ENCODE data around the gene SMCHD1.
"Not testable (repeated sequence)": the region's sequence is repeated elsewhere in the genome, so short reads cannot be mapped to it uniquely, and the experiment has no call there.

Gene SMCHD1

DNA sequence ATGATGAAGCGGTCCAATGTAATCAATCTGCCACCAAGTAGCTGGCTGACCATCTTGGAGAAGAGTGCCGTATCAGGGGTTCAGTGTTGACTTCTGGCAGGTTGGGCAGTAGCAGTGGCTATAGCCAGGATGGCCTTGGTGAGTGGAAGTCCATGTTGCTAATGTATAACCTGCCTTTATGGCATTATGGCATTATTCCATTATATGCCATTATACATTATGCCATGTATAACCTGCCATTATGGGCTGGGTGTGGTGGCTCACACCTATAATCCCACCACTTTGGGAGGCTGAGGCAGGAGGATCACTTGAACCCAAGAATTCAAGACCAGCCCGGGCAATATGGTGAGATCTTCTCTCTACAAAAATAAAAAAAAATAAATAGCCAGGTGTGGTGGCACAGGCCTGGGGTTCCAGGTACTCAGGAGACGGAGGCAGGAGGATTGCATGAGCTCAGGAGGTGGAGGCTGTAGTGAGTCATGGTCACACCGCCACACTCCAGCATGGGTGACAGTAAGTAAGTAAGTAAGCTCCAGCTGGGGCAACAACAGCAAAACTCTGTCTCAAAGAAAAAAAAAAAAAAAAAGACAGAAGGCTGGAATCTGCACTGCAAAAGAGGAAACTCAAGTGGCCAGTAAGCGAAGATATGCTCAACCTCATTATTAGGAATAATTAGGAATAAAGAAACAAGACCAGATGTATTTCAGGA, 166.8 kb downstream of the SMCHD1 start:
- no peak overlapping the region for H3K27ac ChIP-seq
- TF ChIP-seq, protein P1, sequence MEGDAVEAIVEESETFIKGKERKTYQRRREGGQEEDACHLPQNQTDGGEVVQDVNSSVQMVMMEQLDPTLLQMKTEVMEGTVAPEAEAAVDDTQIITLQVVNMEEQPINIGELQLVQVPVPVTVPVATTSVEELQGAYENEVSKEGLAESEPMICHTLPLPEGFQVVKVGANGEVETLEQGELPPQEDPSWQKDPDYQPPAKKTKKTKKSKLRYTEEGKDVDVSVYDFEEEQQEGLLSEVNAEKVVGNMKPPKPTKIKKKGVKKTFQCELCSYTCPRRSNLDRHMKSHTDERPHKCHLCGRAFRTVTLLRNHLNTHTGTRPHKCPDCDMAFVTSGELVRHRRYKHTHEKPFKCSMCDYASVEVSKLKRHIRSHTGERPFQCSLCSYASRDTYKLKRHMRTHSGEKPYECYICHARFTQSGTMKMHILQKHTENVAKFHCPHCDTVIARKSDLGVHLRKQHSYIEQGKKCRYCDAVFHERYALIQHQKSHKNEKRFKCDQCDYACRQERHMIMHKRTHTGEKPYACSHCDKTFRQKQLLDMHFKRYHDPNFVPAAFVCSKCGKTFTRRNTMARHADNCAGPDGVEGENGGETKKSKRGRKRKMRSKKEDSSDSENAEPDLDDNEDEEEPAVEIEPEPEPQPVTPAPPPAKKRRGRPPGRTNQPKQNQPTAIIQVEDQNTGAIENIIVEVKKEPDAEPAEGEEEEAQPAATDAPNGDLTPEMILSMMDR (conservative IDR thresholded peaks at IDR 0.05), result no peak
- no peak for TF ChIP-seq ZFX (IDR thresholded peaks at IDR 0.05)

- no peak overlapping the region for H3K27ac ChIP-seq
- TF ChIP-seq ZFX (IDR thresholded peaks at IDR 0.05), result no peak
- TF ChIP-seq, protein P1 (conservative IDR thresholded peaks at IDR 0.05), result no peak
Observed at GRCh38 chr18:2823202-2823601, 167.7 kb downstream of the SMCHD1 start.

DNA sequence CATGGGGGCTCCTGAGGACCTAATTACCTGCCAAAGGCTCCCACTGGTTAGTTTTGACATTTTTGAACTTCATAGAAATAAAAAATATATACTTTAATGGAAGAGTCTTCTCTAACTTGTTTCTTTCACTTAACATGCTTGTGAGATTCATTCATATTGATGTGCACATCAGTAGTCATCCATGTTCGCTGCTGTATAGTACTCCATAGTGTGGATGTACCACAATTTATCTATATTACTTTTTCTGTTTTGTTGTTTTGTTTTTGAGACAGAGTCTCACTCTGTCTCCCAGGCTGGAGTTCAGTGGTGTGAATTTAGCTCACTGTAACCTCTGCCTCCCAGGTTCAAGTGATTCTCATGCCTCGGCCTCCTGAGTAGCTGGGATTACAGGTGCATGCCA, 168.4 kb downstream of the SMCHD1 start:
- TF ChIP-seq, protein P1 (conservative IDR thresholded peaks at IDR 0.05), result no peak
- no peak for TF ChIP-seq ZFX (IDR thresholded peaks at IDR 0.05)
- H3K27ac ChIP-seq, result no peak overlapping the region

DNA sequence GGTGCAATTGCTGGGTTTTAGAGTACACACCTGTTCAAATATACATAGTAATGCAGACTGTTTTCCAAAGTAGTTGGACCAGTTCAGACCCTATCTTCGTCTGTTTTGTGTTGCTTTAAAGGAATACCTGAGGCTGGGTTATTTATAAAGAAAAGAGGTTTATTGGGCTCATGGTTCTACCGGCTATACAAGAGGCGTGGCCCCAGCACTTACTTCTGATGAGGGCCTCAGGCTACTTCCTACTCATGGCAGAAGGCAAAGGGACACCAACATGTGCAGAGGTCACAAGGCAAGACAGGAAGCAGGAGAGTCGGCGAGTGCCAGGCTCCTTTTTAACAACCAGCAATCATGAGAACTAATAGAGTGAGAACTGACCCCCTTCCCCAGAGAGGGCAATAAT, 169.3 kb downstream of the SMCHD1 start:
- TF ChIP-seq ZFX (IDR thresholded peaks at IDR 0.05), result no peak
- TF ChIP-seq, protein P1 (conservative IDR thresholded peaks at IDR 0.05), result no peak

GRCh38 chr18:2825613-2826175, 170.2 kb downstream of the SMCHD1 start:
- H3K27ac ChIP-seq, result no peak overlapping the region
- no peak for TF ChIP-seq ZFX (IDR thresholded peaks at IDR 0.05)
- TF ChIP-seq, protein P1 (conservative IDR thresholded peaks at IDR 0.05), result no peak

More for the DNA sequence above, 169.3 kb downstream of the SMCHD1 start:
- H3K27ac ChIP-seq, result no peak overlapping the region

DNA sequence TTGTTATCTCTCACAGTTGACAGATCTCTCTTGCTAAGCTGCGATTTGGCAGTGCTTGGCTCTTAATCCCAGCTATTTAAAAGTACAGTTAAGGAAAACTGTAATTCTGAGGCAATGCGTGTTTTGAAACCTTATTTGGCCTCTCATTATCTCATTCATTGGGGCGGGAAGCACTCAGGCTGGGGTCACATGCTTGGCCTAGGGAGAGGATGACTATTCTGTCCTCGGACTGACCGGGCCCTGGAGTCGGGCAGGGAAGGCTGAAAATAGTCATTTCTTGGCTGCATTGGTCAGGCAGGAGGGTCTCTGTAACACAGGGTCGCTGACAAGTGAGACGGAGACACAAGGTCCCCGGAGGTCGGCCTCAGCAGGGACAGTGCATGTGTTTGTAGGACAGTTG, 171.1 kb downstream of the SMCHD1 start:
- TF ChIP-seq, protein P1 (conservative IDR thresholded peaks at IDR 0.05), result no peak
- no peak for TF ChIP-seq ZFX (IDR thresholded peaks at IDR 0.05)

DNA sequence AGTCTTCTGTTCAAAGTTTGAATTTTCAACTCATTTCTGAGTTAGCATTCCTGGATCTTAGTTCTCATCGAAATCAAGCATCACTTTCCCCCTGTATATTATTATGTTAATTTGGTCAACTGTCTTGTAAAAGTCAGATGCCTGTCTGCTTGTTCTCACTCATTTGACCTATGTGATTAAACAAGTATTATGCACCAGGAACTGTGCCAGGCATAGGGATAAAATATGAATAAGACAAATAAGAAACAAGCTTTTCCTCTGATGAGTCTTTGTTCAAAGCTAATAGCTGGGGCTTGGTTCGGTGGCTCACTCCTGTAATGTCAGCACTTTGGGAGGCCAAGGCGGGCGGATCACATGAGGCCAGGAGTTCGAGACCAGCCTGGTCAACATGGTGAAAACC, 171.5 kb downstream of the SMCHD1 start:
- TF ChIP-seq ZFX (IDR thresholded peaks at IDR 0.05), result no peak
- TF ChIP-seq, protein P1 (conservative IDR thresholded peaks at IDR 0.05), result no peak
- no peak overlapping the region for H3K27ac ChIP-seq

More for the DNA sequence above, 171.1 kb downstream of the SMCHD1 start:
- no peak overlapping the region for H3K27ac ChIP-seq

DNA sequence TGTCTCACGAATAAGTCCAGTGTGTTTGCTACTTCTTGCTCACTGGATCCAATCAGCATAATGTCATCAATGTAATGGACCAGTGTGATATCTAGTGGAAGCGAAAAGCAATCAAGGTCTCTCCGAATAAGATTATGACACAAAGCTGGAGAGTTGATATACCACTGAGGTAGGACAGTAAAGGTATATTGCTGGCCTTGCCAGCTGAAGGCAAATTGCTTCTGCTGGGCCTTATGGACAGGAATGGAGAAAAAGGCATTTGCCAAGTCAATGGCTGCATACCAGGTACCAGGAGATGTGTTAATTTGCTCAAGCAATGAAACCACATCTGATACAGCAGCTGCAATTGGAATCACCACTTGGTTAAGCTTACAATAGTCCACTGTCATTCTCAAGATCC, 180.6 kb downstream of the SMCHD1 start:
- H3K27ac ChIP-seq, result not testable (repeated sequence)

- not testable (repeated sequence) for H3K27ac ChIP-seq
Observed at GRCh38 chr18:2837290-2837689, 181.8 kb downstream of the SMCHD1 start.

All from C4-2B (cell line).